Activated naive CD8-positive, alpha-beta T cell (primary cell): ENCODE results near the gene CEP41.

Source experiments
- H3K27ac Mint-ChIP-seq: one replicate; pipeline ENCODE4 v1.8.0; 2021; ENCODE audit warnings: mixed read lengths
- H3K27me3 Mint-ChIP-seq: one replicate; pipeline ENCODE4 v1.8.0; 2021; ENCODE audit warnings: mixed read lengths
- H3K36me3 Mint-ChIP-seq: one replicate; pipeline ENCODE4 v1.8.0; 2021; ENCODE audit warnings: mixed read lengths
- H3K4me1 Mint-ChIP-seq: one replicate; pipeline ENCODE4 v1.8.0; 2021; ENCODE audit warnings: low read depth, mixed read lengths
- H3K4me3 Mint-ChIP-seq: one replicate; pipeline ENCODE4 v1.8.0; 2021; ENCODE audit warnings: mild to moderate bottlenecking, mixed read lengths
- H3K9me3 Mint-ChIP-seq: one replicate; pipeline ENCODE4 v1.8.0; 2021; ENCODE audit warnings: low read depth, mixed read lengths

The CEP41 gene

GRCh38 chr7:130366564-130366963 lies 74.3 kb downstream of the CEP41 start:
- peak overlapping the region; percentile 83 for H3K4me3 Mint-ChIP-seq
- peaks cover 55% of the 10 kb centered on the region for H3K4me1 Mint-ChIP-seq
- H3K27ac Mint-ChIP-seq = peak overlapping the region; percentile 93
- no peaks in the 10 kb centered on the region for H3K36me3 Mint-ChIP-seq
- no peaks in the 10 kb centered on the region for H3K27me3 Mint-ChIP-seq
- no peaks in the 10 kb centered on the region for H3K9me3 Mint-ChIP-seq

DNA sequence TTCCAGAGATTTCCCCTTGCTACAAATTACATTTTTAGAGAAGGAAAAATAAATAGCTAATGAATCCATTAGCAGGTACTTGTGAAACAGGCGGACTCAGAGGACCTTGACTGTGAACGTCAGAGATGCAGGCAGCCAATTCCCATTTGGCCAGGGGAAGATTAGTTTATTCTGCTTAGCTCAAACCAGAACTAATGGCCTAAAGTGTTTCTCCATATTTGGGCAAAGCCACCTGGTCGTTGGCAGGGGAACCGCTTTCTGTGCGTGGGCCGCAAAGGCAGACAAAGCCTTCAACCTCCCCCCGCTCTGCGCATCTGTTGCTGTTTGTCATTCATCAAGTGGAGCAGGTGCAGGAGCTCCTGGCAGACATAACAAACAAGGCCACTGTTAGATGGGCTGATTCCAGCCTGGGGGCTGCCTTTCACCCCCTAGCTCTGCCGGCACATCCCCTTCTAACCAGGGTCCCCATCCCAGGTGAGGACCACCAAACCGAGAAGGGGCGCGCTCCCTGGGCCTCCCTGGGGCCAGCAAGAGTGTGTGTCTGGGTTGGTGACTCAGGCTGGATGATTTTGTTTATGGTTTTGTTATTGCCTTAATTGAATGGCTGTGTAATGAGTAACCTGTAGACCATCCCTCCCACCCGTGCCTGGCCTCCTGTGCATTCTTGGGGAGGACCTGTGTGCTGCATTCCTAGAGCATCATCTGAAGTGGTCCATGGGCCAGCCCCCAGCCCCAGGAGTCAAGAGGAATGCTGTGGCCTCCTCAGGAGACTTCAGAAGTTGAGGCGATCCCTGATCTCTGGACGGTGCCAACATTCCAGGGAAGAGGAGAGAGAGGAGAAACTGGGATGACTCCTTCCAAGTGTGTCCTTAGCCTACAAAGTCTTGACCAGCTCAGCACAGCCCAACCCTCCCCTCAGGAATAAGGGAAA lies 75.0 kb downstream of the CEP41 start:
- Mint-ChIP-seq H3K27me3 (no peaks in the 10 kb centered on the region), H3K4me3 (peak overlapping the region; percentile 68), H3K4me1 (peaks cover 55% of the 10 kb centered on the region), H3K36me3 (peaks cover 2% of the 10 kb centered on the region), H3K9me3 (no peaks in the 10 kb centered on the region), H3K27ac (peak overlapping the region; percentile 93)

DNA sequence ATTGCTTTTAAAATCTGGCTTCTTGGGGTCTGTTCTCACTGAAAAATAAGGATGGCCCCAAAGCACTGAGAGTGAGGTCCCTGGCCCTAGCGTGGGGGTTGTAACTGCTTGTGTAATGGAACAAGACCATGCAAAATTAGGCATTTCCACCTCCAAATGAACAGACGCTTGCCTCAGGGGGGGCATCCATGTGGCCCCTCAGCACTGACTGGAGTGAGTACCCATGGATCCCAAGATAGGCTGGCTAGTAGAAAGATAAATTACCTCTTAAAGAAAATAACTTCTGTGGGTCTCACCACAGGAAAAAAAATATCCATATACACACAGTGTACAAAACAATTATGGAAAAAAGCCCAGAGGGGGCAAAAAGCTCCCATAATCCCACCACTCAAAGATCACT lies 75.7 kb downstream of the CEP41 start:
- Mint-ChIP-seq H3K4me1 (peaks cover 52% of the 10 kb centered on the region), H3K9me3 (peaks cover 4% of the 10 kb centered on the region), H3K27ac (peak overlapping the region; percentile 46), H3K4me3 (peak overlapping the region; percentile 30), H3K36me3 (peaks cover 4% of the 10 kb centered on the region), H3K27me3 (no peaks in the 10 kb centered on the region)

GRCh38 chr7:130364451-130364850 lies 76.4 kb downstream of the CEP41 start:
- peaks cover 7% of the 10 kb centered on the region for H3K36me3 Mint-ChIP-seq
- peaks cover 46% of the 10 kb centered on the region for H3K4me1 Mint-ChIP-seq
- no peaks in the 10 kb centered on the region for H3K27me3 Mint-ChIP-seq
- H3K4me3 Mint-ChIP-seq = no peak overlapping the region
- H3K27ac Mint-ChIP-seq = no peak overlapping the region
- peaks cover 4% of the 10 kb centered on the region for H3K9me3 Mint-ChIP-seq

GRCh38 chr7:130363026-130363847 lies 77.6 kb downstream of the CEP41 start:
- no peak overlapping the region for H3K27ac Mint-ChIP-seq
- H3K4me3 Mint-ChIP-seq = no peak overlapping the region
- peaks cover 4% of the 10 kb centered on the region for H3K9me3 Mint-ChIP-seq
- no peaks in the 10 kb centered on the region for H3K27me3 Mint-ChIP-seq
- H3K4me1 Mint-ChIP-seq = peaks cover 34% of the 10 kb centered on the region
- peaks cover 9% of the 10 kb centered on the region for H3K36me3 Mint-ChIP-seq

DNA sequence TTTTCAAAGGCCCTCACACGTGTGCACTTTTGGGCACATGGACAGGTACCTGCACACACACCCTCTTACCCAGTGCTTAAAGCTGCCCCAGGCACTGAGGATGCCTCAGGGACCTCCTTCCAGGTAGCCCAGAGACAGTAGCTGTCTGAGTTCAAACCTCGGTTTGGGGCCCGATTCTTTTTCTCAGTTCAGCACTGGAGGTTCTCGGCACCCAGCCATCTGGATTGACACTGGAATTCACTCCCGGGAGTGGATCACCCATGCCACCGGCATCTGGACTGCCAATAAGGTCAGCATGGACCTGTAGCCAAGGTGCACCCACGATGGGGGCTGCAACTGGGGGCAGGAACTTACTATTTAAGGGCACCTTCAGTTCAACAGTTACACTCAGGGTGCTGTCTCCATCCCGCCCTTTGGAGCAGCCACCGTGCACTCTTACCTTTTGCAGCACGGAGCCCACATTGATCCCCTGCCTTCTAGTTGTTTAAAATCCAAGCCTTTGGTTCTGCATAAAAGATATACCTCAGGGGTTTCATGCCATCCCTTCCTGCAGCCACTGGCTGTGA lies 78.5 kb downstream of the CEP41 start:
- Mint-ChIP-seq H3K27ac (no peak overlapping the region), H3K4me3 (no peak overlapping the region), H3K4me1 (peaks cover 25% of the 10 kb centered on the region), H3K36me3 (peaks cover 9% of the 10 kb centered on the region), H3K27me3 (no peaks in the 10 kb centered on the region), H3K9me3 (peaks cover 4% of the 10 kb centered on the region)

DNA sequence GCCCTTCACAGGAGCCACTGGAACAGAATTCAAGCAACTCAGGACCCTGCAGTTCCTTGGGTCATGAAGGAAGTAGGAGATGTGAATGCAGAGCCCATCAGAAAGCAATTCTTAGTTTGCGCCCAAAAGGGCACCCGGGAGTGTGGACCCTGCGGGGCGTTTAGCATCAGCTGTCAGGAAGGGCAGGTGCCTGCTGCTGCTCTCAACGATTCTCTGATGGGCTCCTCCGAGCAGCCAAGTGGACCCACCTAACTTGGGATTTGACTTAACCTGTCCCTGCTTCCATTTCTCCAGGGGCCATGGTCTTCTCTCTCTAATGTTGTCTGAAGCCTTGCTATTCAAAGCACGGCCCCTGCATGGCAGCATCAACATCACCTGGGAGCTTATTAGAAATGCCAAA lies 79.1 kb downstream of the CEP41 start:
- Mint-ChIP-seq H3K36me3 (peaks cover 9% of the 10 kb centered on the region), H3K9me3 (peaks cover 4% of the 10 kb centered on the region), H3K4me1 (peaks cover 18% of the 10 kb centered on the region), H3K27ac (no peak overlapping the region), H3K27me3 (no peaks in the 10 kb centered on the region), H3K4me3 (no peak overlapping the region)

GRCh38 chr7:130360518-130360917 lies 80.3 kb downstream of the CEP41 start:
- no peak overlapping the region for H3K4me3 Mint-ChIP-seq
- H3K9me3 Mint-ChIP-seq = peaks cover 4% of the 10 kb centered on the region
- H3K27ac Mint-ChIP-seq = no peak overlapping the region
- H3K27me3 Mint-ChIP-seq = no peaks in the 10 kb centered on the region
- H3K36me3 Mint-ChIP-seq = peaks cover 9% of the 10 kb centered on the region
- peaks cover 8% of the 10 kb centered on the region for H3K4me1 Mint-ChIP-seq

DNA sequence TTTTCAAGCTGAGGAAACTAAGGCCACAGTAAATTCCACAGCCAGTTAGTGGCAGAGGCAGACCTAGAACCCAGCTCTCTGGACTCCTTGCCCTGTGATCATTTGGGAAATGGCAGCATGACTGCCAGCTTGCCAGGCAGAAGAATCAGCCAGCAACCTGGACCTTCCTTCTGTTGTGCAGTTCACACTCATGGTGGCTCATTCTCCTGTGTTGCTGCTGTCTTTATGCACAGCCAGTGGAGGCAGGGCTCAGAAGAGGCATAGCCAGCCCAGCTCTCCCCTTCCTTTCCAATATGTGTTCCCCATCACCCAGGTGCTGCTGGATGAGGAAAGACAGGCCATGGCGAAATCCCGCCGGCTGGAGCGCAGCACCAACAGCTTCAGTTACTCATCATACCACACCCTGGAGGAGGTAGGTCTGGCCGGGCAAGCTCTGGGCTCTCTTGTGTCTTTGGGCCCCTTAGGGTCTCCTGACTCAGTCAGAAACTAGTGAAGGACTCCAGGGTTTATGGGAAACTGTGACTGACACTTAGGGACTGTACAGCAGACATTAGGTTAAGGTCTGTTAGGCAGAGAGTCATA lies 81.4 kb downstream of the CEP41 start:
- Mint-ChIP-seq H3K27me3 (no peaks in the 10 kb centered on the region), H3K27ac (no peak overlapping the region)

GRCh38 chr7:130358471-130358870 lies 82.3 kb downstream of the CEP41 start:
- Mint-ChIP-seq H3K4me3 (no peak overlapping the region), H3K36me3 (peaks cover 9% of the 10 kb centered on the region), H3K9me3 (peaks cover 4% of the 10 kb centered on the region), H3K27me3 (no peaks in the 10 kb centered on the region), H3K4me1 (peaks cover 3% of the 10 kb centered on the region), H3K27ac (no peak overlapping the region)

More for the DNA sequence above, 81.4 kb downstream of the CEP41 start:
- no peak overlapping the region for H3K4me3 Mint-ChIP-seq
- peaks cover 4% of the 10 kb centered on the region for H3K9me3 Mint-ChIP-seq
- peaks cover 3% of the 10 kb centered on the region for H3K4me1 Mint-ChIP-seq
- H3K36me3 Mint-ChIP-seq = peaks cover 9% of the 10 kb centered on the region

- Mint-ChIP-seq H3K9me3 (peaks cover 4% of the 10 kb centered on the region), H3K27ac (no peak overlapping the region), H3K36me3 (peaks cover 9% of the 10 kb centered on the region), H3K4me3 (no peak overlapping the region), H3K4me1 (no peaks in the 10 kb centered on the region), H3K27me3 (no peaks in the 10 kb centered on the region)
Observed at GRCh38 chr7:130356876-130357611, 83.8 kb downstream of the CEP41 start.

DNA sequence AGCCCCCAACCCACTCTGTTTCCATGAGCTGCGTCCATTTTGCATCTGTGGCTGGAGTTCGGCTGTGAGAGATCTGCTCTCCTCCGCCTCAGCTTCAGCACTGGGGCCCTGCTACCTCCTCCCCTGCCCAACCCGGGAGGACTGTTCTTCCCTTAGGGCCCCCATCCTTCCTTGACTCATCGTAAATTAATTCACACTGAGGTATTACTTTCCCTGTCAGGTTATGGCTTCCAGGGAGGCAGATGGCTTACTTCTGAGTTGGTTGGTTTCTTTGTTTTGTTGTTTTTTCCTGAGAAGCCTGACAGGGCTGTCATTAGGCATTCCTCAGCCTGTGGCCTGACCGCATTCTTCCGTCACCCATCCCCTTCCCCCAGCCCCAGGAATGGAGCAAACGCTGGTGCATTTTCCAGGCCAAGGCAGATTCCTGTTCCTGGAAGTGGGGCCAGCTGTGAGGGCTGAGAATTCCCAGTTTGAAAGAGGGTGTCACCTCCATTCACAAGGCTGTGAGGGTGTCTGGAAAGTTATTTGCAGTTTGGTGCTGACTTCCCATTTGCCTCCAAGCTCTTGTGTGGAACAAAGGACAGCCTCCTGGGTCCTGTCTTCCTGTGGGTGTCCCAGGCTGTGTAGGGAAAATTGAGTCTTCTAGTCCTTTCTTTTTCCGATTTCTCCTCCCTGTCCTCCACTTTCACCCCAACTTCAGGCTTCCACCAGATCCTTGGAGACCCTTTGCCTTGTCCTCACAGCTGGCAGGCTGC lies 84.5 kb downstream of the CEP41 start:
- H3K4me3 Mint-ChIP-seq = no peak overlapping the region
- peaks cover 9% of the 10 kb centered on the region for H3K36me3 Mint-ChIP-seq
- H3K27me3 Mint-ChIP-seq = no peaks in the 10 kb centered on the region
- peaks cover 4% of the 10 kb centered on the region for H3K9me3 Mint-ChIP-seq
- no peak overlapping the region for H3K27ac Mint-ChIP-seq
- peaks cover 2% of the 10 kb centered on the region for H3K4me1 Mint-ChIP-seq

DNA sequence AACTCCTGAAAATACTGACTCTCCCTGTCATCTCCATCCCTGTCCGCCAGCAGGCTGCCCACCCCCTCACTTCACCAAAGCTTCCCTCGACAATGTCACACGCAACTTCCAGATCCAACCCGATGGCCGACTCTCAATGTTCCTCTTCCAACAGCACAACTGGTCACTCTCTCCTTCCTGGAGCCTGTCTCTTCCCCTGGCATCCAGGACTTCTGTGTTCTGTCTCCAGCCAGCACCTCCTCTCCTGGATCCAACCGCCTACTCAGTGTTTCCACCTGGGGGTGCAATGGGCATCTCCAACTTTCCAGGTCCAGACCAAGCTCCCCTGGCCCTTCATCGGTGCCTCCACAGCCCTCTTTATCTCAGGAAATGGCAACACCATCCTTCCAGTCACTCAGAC lies 87.6 kb downstream of the CEP41 start:
- peaks cover 8% of the 10 kb centered on the region for H3K4me1 Mint-ChIP-seq
- no peaks in the 10 kb centered on the region for H3K36me3 Mint-ChIP-seq
- H3K27me3 Mint-ChIP-seq = no peaks in the 10 kb centered on the region
- H3K4me3 Mint-ChIP-seq = no peak overlapping the region
- H3K27ac Mint-ChIP-seq = no peak overlapping the region
- H3K9me3 Mint-ChIP-seq = no peaks in the 10 kb centered on the region
